SK-N-SH treated with all-trans-retinoic acid at 6 μM for 48 hours (cell line): ENCODE results near the gene MRC1.

Experiments
- ATAC-seq: fragments of 200-7000 bp; cut with Tn5 transposase; 3 replicates; pipeline ENCODE4 v1.9.1; 2020; ENCODE audit warnings: mild to moderate bottlenecking, moderate library complexity
- ARNTL ChIP-seq: fragments of 450-650 bp; formaldehyde crosslinking; IDR thresholded peaks from 2 replicates; pipeline ENCODE4 v1.5.0; 2020; ENCODE audit warnings: low read depth, mild to moderate bottlenecking, moderate library complexity, borderline replicate concordance
- BACH2 ChIP-seq: fragments of 250-450 bp; sonication (Bioruptor Pico); IDR thresholded peaks from 2 replicates; pipeline ENCODE4 v1.9.0; 2021; ENCODE audit warnings: mild to moderate bottlenecking, borderline replicate concordance
- CSDC2 ChIP-seq: fragments of 250-450 bp; sonication (Bioruptor Pico); IDR thresholded peaks from 2 replicates; pipeline ENCODE4 v1.5.0; 2020; ENCODE audit warnings: mild to moderate bottlenecking, moderate library complexity
- ESRRG ChIP-seq: fragments of 250-450 bp; sonication (Bioruptor Pico); IDR thresholded peaks from 2 replicates; pipeline ENCODE4 v1.6.1; 2021; ENCODE audit warnings: mild to moderate bottlenecking
- GLIS3 ChIP-seq: fragments of 250-450 bp; sonication (Bioruptor Pico); IDR thresholded peaks from 2 replicates; pipeline ENCODE4 v1.5.0; 2020; ENCODE audit warnings: mild to moderate bottlenecking, moderate library complexity
- OSR1 ChIP-seq: fragments of 250-450 bp; sonication (Bioruptor Pico); IDR thresholded peaks from 2 replicates; pipeline ENCODE4 v1.8.0; 2022; ENCODE audit warnings: moderate library complexity, mild to moderate bottlenecking, inconsistent platforms
- PATZ1 ChIP-seq: fragments of 250-450 bp; sonication (Bioruptor Pico); IDR thresholded peaks from 2 replicates; pipeline ENCODE4 v1.8.0; 2020; ENCODE audit warnings: mild to moderate bottlenecking, moderate library complexity, borderline replicate concordance
- PPARA ChIP-seq: fragments of 250-450 bp; sonication (Bioruptor Pico); IDR thresholded peaks from 2 replicates; pipeline ENCODE4 v1.5.0; 2020; ENCODE audit warnings: mild to moderate bottlenecking, borderline replicate concordance
- RARB ChIP-seq: fragments of 250-450 bp; sonication (Bioruptor Pico); IDR thresholded peaks from 2 replicates; pipeline ENCODE4 v1.8.0; 2021; ENCODE audit warnings: mild to moderate bottlenecking, moderate library complexity
- SNAI2 ChIP-seq: fragments of 250-450 bp; sonication (Bioruptor Pico); IDR thresholded peaks from 2 replicates; pipeline ENCODE4 v1.5.0; 2020; ENCODE audit warnings: mild to moderate bottlenecking, moderate library complexity
- TCF4 ChIP-seq: fragments of 250-450 bp; sonication (Bioruptor Pico); IDR thresholded peaks from 2 replicates; pipeline ENCODE4 v1.8.0; 2021; ENCODE audit warnings: mild to moderate bottlenecking, moderate library complexity, borderline replicate concordance
- TOX ChIP-seq: fragments of 250-450 bp; sonication (Bioruptor Pico); IDR thresholded peaks from 2 replicates; pipeline ENCODE4 v1.8.0; 2021; ENCODE audit warnings: mild to moderate bottlenecking, moderate library complexity, borderline replicate concordance
- ZC3H10 ChIP-seq: fragments of 250-450 bp; sonication (Bioruptor Pico); IDR thresholded peaks from 2 replicates; pipeline ENCODE4 v1.5.1; 2021; ENCODE audit warnings: mild to moderate bottlenecking, moderate library complexity
- ZFP3 ChIP-seq: fragments of 250-450 bp; sonication (Bioruptor Pico); IDR thresholded peaks from 2 replicates; pipeline ENCODE4 v1.5.0; 2020; ENCODE audit warnings: mild to moderate bottlenecking, moderate library complexity
- ZFP30 ChIP-seq: fragments of 450-650 bp; formaldehyde crosslinking; IDR thresholded peaks from 2 replicates; pipeline ENCODE4 v1.5.0; 2022; ENCODE audit warnings: mild to moderate bottlenecking, moderate library complexity
- ZNF565 ChIP-seq: fragments of 450-650 bp; formaldehyde crosslinking; conservative IDR thresholded peaks from 2 replicates; pipeline ENCODE4 v1.5.0; 2020; ENCODE audit warnings: low read depth, mild to moderate bottlenecking, moderate library complexity
- ZNF70 ChIP-seq: fragments of 450-650 bp; formaldehyde crosslinking; IDR thresholded peaks from 2 replicates; pipeline ENCODE4 v1.5.0; 2020; ENCODE audit warnings: mild to moderate bottlenecking, moderate library complexity
- ZNF8 ChIP-seq: fragments of 450-650 bp; formaldehyde crosslinking; IDR thresholded peaks from 2 replicates; pipeline ENCODE4 v1.5.0; 2020; ENCODE audit warnings: mild to moderate bottlenecking, moderate library complexity
- TF ChIP-seq, protein P1 (sequence below): fragments of 250-450 bp; sonication (Bioruptor Pico); IDR thresholded peaks from 2 replicates; pipeline ENCODE4 v1.8.0; 2021; ENCODE audit warnings: low read depth, mild to moderate bottlenecking, moderate library complexity, borderline replicate concordance
- TF ChIP-seq, protein P2 (sequence below): fragments of 250-450 bp; sonication (Bioruptor Pico); IDR thresholded peaks from 2 replicates; pipeline ENCODE4 v1.5.0; 2020; ENCODE audit warnings: mild to moderate bottlenecking, moderate library complexity
- TF ChIP-seq, protein P3 (sequence below): fragments of 250-450 bp; sonication (Bioruptor Pico); IDR thresholded peaks from 2 replicates; pipeline ENCODE4 v1.5.1; 2020; ENCODE audit warnings: low read depth, mild to moderate bottlenecking, moderate library complexity

Gene MRC1

GRCh38 chr10:17882557-17882956 lies 73.4 kb downstream of the MRC1 start:
- TF ChIP-seq ZNF70 (CRISPR knock-in tag) (no peak), ZNF8 (no peak), TOX (CRISPR knock-in tag) (no peak), ESRRG (CRISPR knock-in tag) (no peak)

DNA sequence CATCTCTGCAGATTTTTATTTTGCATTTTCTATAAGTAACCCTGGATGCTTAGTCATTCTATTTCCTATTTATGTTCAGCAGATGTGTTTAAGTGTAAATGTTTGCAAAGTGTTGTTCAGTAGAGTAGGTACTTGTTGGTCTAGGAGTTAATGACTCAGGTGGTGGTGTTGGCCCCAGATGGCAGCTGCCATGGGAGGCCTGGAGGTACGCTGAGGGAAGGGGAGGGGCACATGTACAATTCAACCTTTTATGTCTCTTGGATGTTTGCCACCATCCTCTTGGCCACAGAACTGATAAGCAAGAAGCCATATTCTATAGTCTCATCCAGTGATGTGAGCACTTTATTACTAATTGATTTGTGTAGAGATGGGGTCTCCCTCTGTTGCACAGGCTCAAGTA lies 74.5 kb downstream of the MRC1 start:
- TF ChIP-seq ARNTL (CRISPR knock-in tag) (no peak), BACH2 (CRISPR knock-in tag) (no peak), ZFP30 (CRISPR knock-in tag) (no peak), ESRRG (CRISPR knock-in tag) (no peak), ZNF70 (CRISPR knock-in tag) (no peak), CSDC2 (no peak), PPARA (CRISPR knock-in tag) (no peak), TCF4 (CRISPR knock-in tag) (no peak), RARB (CRISPR knock-in tag) (no peak)
- TF ChIP-seq, protein P1, sequence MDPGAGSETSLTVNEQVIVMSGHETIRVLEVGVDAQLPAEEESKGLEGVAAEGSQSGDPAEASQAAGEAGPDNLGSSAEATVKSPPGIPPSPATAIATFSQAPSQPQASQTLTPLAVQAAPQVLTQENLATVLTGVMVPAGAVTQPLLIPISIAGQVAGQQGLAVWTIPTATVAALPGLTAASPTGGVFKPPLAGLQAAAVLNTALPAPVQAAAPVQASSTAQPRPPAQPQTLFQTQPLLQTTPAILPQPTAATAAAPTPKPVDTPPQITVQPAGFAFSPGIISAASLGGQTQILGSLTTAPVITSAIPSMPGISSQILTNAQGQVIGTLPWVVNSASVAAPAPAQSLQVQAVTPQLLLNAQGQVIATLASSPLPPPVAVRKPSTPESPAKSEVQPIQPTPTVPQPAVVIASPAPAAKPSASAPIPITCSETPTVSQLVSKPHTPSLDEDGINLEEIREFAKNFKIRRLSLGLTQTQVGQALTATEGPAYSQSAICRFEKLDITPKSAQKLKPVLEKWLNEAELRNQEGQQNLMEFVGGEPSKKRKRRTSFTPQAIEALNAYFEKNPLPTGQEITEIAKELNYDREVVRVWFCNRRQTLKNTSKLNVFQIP (CRISPR knock-in tag), result no peak
- TF ChIP-seq, protein P2, sequence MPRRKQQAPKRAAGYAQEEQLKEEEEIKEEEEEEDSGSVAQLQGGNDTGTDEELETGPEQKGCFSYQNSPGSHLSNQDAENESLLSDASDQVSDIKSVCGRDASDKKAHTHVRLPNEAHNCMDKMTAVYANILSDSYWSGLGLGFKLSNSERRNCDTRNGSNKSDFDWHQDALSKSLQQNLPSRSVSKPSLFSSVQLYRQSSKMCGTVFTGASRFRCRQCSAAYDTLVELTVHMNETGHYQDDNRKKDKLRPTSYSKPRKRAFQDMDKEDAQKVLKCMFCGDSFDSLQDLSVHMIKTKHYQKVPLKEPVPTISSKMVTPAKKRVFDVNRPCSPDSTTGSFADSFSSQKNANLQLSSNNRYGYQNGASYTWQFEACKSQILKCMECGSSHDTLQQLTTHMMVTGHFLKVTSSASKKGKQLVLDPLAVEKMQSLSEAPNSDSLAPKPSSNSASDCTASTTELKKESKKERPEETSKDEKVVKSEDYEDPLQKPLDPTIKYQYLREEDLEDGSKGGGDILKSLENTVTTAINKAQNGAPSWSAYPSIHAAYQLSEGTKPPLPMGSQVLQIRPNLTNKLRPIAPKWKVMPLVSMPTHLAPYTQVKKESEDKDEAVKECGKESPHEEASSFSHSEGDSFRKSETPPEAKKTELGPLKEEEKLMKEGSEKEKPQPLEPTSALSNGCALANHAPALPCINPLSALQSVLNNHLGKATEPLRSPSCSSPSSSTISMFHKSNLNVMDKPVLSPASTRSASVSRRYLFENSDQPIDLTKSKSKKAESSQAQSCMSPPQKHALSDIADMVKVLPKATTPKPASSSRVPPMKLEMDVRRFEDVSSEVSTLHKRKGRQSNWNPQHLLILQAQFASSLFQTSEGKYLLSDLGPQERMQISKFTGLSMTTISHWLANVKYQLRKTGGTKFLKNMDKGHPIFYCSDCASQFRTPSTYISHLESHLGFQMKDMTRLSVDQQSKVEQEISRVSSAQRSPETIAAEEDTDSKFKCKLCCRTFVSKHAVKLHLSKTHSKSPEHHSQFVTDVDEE (CRISPR knock-in tag), result no peak
- TF ChIP-seq, protein P3, sequence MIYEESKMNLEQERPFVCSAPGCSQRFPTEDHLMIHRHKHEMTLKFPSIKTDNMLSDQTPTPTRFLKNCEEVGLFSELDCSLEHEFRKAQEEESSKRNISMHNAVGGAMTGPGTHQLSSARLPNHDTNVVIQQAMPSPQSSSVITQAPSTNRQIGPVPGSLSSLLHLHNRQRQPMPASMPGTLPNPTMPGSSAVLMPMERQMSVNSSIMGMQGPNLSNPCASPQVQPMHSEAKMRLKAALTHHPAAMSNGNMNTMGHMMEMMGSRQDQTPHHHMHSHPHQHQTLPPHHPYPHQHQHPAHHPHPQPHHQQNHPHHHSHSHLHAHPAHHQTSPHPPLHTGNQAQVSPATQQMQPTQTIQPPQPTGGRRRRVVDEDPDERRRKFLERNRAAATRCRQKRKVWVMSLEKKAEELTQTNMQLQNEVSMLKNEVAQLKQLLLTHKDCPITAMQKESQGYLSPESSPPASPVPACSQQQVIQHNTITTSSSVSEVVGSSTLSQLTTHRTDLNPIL (CRISPR knock-in tag), result no peak
- TF ChIP-seq, all 23 proteins: peak for 0
- ATAC-seq, result no peak

More at GRCh38 chr10:17882557-17882956, 73.4 kb downstream of the MRC1 start:
- ATAC-seq, result no peak

- TF ChIP-seq SNAI2 (CRISPR knock-in tag) (no peak), ZFP3 (CRISPR knock-in tag) (no peak), PATZ1 (CRISPR knock-in tag) (no peak), RARB (CRISPR knock-in tag) (no peak), ZNF8 (no peak), ESRRG (CRISPR knock-in tag) (no peak), ZFP30 (CRISPR knock-in tag) (no peak), ZNF565 (CRISPR knock-in tag) (no peak), OSR1 (CRISPR knock-in tag) (no peak), TCF4 (CRISPR knock-in tag) (no peak), ZNF70 (CRISPR knock-in tag) (no peak), GLIS3 (CRISPR knock-in tag) (no peak), ARNTL (CRISPR knock-in tag) (no peak), ZC3H10 (CRISPR knock-in tag) (no peak), BACH2 (CRISPR knock-in tag) (no peak)
- TF ChIP-seq, protein P3 (CRISPR knock-in tag), result no peak
- TF ChIP-seq, protein P1 (CRISPR knock-in tag), result no peak
- no peak for ATAC-seq
Measured at GRCh38 chr10:17888189-17888588, 79.0 kb downstream of the MRC1 start.
